Measurements from ENCODE around the gene SIRT7. TPM values are rescaled to one million over a fixed set of nuclear protein-coding genes. Genes with fewer than 3 reads are reported as not detected.
"Not testable (repeated sequence)": the region's sequence is repeated elsewhere in the genome, so short reads cannot be mapped to it uniquely, and the experiment has no call there.

Gene SIRT7
- total RNA-seq, 1 experiment from 2014 or later, result 34.9 TPM

DNA sequence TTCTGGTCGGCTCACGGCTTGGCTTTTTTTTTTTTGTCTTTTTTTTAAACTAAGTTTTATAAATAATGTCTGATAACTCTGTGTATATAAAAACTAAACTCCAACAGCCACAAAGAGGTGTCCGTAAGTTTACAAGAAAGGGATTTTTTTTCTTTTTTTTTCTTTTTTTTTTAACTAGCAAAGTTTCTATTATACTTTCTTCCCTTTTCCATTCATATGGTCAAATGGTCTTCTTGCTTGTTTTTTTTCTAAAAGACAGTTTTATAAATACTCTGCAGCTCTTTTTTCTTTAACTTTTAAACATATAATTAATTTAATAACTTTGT lies 3.5 kb upstream of the SIRT7 start:
- DNase-seq (ENCODE audit: low spot score), result no peak

- no peak for DNase-seq (ENCODE audit: low spot score)
Observed at GRCh38 chr17:81920612-81921536, 2.9 kb upstream of the SIRT7 start.

GRCh38 chr17:81918832-81919545 lies 1.0 kb upstream of the SIRT7 start:
- DNase-seq (ENCODE audit: low spot score), result no peak

DNA sequence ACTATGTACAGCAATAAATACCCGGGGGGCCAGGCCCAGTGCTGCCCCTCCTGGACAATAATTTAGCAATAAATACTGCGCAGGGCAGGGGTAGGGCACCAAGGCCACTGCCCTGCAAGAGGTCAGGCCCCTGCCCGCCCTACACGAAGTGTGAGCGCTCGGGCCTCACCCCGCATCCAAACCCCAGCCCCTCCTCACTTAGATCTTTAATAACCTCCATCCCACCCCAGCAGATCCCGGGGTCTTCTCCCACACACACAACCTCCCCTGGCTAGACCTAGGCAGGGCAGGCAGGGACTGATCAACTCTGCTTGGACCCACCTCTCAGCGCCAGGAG lies 325 bp upstream of the SIRT7 start:
- DNase-seq (ENCODE audit: low spot score), result not testable (repeated sequence)

DNA sequence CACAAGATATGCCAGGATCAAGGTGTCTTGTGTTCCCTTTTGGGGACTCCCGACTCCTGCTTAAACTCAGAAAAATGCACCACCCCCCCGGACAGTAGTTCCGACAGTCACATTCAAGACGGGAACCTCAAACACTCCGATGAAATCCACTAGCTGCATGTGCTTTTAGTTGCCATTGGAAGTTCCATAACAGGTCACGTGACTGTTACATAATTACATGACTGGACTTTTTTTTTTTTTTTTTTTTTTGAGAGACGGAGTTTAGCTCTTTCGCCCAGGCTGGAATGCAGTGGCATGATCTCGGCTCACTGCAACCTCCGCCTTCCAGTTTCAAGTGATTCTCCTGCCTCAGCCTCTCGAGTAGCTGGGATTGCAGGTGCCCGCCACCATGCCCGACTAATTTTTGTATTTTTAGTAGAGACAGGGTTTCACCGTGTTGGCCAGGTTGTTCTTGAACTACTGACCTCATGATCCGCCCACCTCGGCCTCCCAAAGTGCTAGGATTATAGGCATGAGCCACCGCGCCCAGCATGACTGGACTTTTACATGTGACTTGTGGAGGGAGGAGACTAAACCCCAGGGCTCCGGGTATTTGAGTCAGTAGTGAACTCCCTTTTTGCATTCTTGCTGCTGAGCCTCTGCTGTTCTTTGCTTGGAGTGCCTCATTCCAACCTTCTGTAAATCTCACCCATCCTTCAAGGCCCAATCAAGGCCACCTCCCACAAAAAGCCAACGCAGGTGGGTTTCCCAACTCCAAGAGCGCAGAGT lies 1.6 kb downstream of the SIRT7 start:
- DNase-seq (ENCODE audit: low spot score), result peak; percentile 93

- no peak for DNase-seq (ENCODE audit: low spot score)
Observed at GRCh38 chr17:81915331-81915730, 2.6 kb downstream of the SIRT7 start.

DNA sequence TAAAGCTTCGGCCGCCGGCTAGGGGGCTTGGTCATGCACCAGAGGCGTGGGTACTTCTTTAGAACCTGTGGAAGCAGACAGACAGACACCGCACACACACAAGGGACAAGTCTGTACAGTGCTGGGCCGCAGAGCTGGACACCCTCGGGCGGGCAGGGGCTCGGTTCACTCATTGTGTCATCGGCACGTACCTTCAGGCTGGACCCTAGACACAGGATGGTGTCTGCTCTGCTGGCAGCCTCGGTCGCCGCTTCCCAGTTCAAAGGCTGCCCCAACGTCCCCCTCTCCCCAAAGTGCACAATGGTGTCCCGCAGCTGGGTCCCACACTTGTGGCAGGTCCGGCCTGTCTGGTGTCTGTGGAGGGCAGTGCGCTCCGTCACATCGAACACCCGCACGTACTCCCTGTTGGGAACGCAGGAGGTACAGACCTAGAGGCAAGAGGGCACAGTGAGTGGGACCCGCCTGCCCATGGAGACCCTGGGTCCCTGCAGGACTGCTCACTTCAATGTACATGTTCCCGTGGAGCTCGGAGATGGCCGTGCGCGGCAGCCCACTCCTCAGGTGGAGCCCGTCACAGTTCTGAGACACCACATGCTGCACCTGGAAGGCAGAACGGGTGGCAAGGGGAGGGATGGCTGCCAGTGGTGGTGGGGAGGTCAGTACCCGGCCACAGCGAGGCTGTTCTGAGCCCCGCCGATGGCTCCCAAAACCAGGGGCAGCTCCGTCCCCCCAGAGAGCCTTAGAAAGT lies 3.7 kb downstream of the SIRT7 start:
- no peak for DNase-seq (ENCODE audit: low spot score)

- DNase-seq (ENCODE audit: low spot score), result no peak
Observed at GRCh38 chr17:81913394-81914102, 4.4 kb downstream of the SIRT7 start.

GRCh38 chr17:81912441-81913309 lies 5.3 kb downstream of the SIRT7 start:
- peak; percentile 97 for DNase-seq (ENCODE audit: low spot score)

GRCh38 chr17:81911969-81912368 lies 6.0 kb downstream of the SIRT7 start:
- DNase-seq (ENCODE audit: low spot score), result no peak

DNA sequence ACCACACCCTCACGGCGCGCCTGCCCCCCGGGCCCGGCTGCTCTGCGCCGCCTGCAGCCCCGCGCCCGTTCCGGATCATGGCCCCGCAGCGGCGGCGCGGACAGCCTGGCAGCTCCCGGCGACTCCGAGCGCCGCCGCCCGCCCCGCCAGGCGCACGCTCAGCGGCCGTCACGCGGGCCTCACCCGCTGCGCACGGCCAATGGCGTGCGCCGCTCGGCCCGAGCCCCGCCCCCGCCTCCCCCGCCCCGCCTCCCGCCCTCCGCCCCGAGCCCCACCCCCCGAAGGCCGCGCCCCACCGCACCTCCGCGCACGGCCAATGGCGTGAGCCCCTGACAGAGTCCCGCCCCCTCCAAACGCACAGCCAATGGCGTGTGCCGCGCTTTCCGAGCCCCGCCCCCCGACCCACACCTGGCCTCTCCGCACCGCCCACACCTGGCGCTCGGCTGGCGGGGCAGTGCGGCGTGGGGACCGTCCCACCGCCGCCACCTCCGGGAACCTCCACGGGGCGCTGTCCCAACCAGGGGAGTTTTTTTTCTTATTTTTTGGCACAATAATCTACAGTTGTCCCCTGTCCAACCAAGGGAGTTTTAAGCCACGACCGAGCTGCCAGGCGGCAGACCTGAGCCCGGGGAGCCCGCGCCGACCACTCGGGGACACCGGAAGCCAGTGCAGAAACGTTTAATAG lies 6.6 kb downstream of the SIRT7 start, which contains the start of gene PCYT2:
TSS of gene PCYT2 (minus strand) at position 123 of the 685 bp plus-strand sequence. CDS start at position 79, 44 bp downstream.
- peak; percentile 64 for DNase-seq (ENCODE audit: low spot score)

DNA sequence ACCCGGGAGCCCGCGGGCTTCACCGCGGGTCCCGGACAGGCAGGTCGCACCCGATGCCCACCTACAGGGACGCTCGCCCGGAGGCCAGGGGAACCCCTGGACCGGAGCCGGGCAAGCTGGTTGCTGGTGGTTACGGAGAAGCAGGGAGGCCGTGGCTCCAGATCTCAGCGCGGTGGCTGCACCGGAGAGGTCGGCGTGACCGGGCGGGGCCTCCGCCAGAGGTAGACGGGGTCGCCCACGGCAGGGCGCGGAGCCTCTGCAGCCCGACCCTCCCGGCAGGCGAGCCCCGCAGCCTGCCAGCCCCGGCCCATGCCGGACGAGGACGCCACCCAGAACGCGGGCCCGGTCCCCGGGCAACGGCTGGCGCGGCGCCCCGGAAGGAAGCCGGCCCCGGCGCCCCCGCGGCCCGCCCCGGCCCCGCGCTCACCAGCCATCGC lies 7.1 kb downstream of the SIRT7 start:
- no peak for DNase-seq (ENCODE audit: low spot score)

DNA sequence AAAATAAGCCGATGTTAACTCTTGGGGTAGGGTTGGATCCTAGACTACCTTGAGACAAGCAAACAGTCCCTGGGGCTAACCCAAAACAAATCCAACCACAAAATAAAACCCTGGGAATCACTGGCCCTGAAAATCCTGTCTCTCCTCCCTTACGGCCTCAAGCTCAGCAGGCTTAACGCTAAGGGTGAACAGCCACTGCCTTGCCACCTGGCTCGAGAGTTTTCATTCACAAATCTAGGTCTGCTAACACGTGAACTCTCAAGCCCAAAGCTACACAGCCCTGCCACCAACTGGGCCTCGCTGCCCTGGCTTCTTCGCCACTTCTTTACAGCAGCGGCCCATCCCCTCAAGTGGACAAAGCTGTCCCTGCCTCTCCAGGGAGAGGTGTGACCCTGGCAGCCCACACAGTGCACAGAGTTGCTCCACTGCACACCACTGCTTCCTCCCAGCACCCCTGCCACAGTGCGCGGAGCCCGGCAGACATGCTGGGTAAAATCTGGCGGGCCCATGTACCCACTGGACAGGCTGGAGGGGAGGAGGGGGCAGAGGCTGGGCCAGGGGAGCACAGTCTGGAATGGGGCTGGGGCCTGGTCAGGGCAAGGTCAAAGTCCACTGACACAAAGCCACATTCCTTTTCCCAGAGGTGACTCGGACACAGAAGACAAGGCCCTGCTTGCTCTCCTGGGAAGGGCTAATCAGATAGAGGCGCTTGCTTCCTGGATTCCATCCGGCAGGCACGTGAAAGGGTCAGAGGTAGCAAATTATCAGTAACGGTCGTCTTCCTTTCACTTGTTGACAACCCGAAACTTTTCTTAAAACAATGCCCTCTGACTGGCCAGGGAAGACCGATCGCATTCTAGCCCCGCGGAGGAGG lies 7.8 kb downstream of the SIRT7 start:
- DNase-seq (ENCODE audit: low spot score), result no peak

GRCh38 chr17:81909231-81909630 lies 8.7 kb downstream of the SIRT7 start:
- no peak for DNase-seq (ENCODE audit: low spot score)

GRCh38 chr17:81908793-81909192 lies 9.2 kb downstream of the SIRT7 start:
- DNase-seq (ENCODE audit: low spot score), result no peak

GRCh38 chr17:81907219-81908145 lies 10.5 kb downstream of the SIRT7 start:
- DNase-seq (ENCODE audit: low spot score), result no peak
